Stimulated activated CD8-positive, alpha-beta memory T cell treated with anti-CD3 and anti-CD28 coated beads, Interleukin-12 subunit alpha, Interleukin-12 subunit beta, amount 100 ng/mL, for 24 hours (primary cell): ENCODE results near the gene CEMIP.

Experiments used
- DNase-seq: peaks from one replicate; pipeline ENCODE4 v3.0.0-alpha.2; 2020; ENCODE audit errors: extremely low read depth

CEMIP gene

DNA sequence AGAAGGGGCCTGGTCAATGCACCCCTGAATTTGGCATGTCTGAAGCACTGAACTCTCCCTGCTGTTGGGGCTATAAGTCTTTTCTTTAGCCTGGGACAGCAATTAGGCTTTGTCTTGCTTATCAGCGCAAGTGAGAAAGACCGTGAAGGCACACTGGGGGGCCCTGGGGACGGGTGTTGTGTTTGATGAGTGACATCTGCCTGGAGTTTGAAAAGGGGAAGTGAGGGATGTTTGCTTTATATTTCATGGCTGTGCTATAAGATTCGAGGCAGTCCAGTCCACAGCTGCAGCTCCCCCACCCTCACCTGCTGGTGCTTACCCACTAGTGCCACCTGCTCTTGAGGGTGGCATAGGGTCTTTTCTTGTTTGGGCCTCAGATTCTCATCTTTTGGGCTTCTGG is 44.8 kb downstream of the CEMIP start:
- DNase-seq: no peak

DNA sequence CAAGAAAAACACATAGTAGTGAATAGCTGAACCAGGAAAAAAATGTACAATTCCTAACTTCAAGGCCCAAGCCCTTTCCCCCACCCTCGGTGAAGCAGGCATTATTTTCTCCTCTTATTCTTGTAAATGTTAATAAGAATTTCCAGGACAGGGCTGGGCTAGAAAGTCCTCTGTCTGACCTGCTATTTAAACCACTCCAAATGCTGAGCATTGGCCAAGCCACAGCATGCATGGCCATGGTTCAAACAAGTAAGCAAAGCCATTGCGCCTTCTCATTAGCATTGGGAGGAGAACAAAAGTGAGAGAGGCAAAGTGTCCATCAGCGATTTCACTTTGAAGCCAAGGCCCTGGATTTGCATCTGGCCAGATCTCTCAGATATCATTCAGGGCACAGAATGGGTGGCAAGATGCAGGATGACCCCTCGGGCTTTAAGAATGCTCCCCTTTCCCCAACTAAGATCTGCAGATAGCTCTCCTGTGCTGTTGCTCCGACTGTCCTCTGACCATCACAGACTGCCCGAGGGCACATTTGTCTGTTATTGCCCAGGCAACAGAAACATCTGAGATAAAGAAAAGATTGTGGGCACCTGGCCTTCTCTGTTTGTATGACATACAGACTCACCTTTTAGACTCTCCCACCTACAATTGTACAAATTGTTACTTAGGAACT is 46.3 kb downstream of the CEMIP start:
- DNase-seq: no peak

DNA sequence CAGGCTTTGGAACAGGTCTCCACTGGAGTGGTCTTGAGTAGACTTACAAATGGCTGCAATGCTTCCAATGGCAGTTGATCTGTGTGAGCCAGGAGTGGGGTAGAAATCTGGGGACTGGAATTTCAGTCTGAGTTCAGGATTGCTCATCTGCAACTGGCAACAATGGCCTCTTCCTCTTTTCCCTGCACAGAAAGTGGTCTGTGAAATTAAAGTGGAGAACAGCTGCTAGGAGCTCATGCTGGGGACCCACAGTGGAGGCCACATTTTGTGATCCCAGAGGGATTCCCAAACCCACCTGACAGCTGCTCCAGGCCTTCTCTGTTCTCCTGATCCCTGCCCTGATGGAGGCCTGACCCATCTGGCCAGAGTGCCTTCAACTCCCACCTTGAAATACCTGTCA is 49.6 kb downstream of the CEMIP start:
- no peak for DNase-seq

DNA sequence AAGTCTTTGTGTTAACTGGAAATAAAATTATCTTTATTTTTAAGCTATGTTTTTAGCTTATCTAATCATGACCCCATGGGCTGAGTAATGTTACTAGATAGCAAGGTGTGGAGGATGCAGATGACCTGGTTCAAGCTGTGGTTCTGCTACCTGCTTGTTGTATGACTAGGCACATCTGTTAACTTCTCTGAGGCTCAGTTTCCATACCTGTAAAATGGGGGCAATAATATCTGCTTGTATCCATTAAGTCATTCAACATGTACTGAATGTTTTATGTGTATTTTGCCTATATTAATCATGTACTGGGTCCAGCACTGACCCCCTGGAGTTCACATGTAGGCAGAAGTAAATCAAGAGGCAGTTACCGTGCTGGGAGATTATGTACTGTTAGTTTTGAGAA is 51.5 kb downstream of the CEMIP start:
- DNase-seq: no peak

DNA sequence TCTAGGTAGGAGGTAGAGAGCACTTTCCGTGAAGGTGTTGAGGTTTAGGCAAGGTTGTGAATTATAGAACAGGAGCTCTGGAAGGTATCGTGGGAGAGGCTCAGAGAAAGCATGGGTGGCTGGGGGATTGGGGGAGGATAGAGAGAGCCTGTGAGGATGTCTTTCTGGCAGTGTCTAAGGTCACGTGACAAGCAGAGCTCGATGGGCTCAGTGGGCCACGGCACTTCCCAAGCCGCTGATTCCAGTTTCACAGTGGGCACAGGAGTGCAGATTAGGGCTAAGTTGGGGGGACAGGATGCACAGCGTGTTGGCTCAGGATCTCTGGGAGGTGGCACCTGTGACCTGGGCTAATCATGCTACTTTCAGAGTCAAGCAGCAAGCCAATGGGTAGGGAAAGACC is 52.0 kb downstream of the CEMIP start:
- no peak for DNase-seq

DNA sequence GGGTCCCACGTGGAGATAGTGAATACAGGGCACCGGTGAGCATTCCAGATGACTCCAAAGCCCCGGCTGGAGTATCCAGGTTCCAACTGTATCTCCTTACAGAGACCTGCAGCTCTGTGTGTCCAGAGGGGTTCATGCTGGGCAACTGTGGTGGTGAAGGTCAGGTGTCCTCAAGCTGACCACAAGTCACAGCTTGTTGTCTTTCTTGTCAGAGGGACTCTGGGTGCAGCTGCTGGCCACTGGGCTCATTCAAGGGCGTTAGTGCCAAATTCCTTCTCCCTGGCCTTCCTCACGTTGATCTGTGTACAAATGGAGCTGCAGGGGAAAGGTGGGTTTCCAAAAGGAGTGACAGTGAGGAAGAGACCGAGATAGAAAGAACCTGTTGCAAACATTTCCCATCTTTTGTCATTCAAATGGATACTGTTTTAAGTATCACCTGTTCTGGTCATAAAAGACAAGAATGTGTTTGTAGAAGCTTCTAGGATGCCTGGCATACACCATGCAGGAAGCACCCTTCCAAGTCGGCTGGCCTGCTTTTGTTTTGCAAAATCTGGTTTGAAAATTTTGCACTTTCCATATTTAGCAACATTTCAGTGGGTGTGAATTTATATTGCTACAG is 52.5 kb downstream of the CEMIP start:
- no peak for DNase-seq

DNA sequence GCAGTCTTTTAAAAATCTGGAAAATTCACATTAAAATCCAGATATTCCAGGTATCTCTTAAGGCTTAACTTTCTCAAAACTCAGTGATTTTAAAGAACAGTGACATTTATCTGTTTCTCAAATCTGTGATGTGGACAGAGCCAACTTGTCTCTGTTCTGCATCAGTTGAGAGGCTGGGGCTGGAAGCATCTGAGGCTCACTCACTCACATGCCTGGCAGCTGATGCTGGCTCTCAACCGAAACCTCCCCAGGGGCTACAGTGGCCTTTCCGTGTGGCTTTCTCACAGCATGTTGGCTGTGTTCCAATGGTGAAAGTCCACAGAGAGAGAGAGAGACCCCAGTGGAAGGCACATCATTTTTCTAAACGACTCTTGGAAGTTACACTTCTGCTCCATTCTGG is 53.5 kb downstream of the CEMIP start:
- DNase-seq: no peak

DNA sequence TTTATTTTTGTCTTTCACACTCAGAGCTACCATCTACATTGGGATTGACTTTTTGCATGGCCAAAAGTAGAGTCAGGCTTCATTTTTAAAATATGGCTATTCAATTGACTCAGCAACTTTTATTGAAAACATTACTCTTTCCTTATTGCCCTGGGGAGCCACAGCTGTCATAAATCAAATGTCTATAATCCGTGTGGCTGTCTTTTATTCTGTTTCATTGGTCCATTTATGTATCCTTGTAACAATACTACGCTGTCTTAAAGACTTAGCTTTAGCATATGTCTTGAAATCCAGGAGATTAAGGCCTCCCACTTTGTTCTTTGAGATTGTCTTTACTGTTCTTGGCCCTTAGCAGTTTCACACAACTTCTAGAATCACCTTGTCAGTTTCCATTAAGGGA is 55.2 kb downstream of the CEMIP start:
- no peak for DNase-seq

DNA sequence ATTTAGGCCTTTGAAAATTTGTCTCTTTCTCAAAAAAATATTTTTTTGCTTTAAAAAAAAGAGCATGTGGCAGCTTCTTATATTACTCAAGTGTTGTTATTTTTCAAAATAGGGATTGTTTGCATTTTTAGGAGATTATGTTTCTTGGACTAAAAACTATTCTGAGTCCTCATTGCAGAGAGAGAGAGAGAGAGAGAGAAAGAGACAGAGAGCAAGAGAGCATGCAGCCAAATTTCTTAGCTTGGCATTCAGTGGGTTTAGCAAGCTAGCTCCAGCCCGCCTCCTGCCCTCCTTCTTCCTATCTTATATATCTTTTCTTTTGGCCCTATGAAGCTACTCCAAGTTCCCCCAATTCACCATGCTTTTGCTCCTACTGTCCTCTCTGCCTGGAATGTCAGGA is 55.7 kb downstream of the CEMIP start:
- no peak for DNase-seq

DNA sequence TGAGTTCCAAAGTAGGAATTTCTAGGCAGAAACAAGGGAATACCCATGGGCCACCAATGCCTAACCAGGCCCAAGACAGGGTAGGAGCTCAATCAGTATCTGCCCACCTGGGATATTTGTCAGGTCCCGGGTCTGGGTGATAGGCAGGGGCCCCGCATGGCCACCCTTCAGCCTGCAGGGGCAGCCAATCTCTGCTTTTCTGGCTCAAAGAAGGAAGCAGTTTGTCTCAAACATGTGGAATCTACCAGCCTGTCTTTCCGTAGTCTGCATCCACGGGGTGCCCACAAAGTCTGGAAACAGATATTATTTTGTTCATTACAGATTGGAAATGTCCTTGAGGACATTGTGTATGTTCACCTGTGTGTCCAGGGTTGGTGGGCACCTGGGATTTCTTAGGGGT is 56.2 kb downstream of the CEMIP start:
- DNase-seq: no peak

DNA sequence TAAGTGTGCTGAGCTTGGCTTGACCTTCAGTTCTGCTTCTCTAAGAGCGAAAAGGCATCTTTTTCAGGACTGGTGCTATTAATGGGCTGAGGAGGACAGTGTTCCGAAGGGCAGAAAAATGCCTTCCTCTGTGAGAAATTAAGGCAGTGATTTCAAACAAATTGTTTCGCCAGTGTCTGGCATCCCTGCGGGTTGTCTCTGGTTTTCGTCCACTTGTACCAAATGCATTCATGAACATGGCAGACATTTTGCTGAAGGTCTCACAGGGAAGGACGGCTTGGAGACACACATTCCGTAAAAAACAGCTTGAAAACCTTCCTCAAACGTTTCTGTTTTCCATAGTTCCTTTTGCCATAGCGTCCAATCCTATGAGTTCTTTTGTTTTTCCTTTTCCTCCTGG is 57.1 kb downstream of the CEMIP start:
- no peak for DNase-seq

DNA sequence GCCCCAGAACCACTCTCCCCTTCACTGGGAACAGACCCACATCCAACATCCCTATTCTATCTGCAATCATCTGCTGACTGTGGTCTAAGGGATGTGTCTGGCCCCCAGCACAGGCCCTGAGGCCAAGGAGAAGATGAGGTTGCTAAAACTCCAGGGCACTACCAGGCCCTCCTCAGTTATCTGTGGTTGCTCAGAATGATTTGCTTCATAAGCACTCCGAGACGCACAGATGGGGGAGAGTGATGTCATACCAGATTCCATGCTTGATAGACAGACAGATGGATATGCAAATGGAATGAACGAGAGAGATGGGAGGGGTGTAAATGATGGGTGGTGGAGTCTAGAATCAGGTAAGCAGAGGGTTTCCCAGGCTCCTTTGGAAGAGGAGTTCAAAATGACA is 57.8 kb downstream of the CEMIP start:
- DNase-seq: no peak

DNA sequence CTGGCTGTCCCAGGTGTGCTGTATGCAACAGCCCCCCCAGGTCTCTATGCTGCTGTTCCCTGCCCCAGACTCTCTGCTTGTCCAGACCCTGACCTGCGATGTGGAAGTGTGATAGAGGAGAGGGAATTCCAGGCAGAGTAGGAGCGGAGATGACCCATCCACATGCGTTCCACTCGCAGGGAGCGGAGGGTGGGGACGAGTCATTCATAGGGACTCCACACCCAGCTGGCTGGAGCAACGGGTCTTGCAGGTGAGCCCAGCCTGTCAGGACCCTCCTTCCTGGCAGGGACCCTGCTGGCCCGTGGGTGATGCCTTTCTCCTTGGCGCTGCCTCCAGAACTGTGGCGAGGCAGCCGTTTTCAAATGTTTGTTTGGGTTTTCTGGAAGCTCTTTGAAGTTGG is 58.8 kb downstream of the CEMIP start:
- DNase-seq: no peak

DNA sequence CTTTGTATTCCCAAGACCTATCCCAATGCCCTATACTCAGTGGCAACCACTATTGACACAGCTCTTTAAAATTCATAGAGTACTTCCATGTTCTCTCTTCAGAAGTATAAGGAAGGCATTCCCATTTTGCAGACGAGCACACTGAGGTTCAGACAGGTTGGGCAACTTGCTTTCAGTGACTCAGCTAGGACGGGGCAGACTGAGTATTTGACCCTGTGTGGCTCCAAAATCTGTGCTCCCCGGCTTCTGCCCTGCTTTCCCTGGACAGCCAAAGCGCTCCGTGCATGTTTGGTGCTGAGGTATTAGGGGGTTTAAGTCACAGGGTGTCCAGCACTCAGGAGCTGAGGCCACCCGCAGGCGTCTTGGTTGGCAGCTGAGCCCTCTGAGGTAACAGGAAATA is 59.5 kb downstream of the CEMIP start:
- DNase-seq: no peak

DNA sequence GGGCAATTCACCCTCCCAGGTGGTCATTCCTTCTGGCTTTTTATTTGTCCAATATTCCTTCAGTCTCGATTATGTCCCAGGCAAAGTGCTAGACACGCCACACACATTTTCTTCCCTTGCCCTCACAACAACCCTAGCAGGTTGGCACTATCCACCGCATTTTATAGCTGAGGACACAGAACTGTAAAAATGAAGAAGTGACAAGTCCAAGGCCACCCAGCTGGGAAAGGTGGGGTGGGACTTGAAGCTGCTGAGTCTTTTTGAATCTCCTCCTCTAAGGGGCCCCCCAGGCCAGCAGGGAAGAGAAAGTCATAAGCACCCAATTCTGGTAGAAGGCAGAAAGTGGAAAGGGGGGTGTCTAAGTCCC is 60.6 kb downstream of the CEMIP start:
- no peak for DNase-seq

DNA sequence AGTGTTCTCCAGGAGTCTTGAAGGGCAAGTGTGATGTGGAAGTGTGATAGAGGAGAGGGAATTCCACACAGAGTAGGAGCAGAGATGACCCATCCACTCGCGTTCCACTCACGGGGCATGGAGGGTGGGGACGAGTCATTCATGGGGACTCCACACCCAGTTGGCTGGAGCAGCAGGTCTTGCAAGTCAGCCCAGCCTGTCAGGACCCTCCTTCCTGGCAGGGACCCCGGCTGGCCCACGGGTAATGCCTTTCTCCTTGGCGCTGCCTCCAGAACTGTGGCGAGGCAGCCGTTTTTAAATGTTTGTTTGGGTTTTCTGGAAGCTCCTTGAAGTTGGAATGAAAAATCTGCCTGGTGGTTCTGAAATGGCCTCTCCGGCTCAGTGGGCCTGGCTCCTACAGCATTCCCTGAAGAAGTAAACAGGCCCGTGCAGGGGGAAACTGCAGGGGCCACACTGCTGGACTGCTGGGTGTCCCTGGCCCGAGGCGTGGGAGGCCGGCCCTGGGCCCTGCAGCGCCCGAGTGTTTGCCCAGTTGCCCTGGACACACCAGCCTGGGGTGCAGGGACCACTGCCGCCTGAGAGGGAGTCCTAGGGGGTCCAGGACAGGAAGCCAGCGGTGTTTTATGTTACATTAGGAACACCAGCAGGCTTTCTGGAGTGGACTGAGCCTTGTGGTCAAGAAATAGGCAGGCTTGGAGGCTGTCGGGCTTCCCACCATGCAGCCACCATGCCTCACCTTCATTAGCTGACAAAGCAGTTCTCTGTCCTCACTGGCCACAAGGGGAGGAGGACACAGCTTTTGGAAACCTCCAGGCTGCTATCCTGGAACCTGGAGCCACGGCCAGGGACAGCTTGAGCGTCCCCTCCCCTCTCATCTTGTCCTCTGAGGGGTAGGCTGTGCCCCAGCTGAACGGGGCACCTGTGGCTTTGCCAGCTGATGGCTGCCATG is 61.3 kb downstream of the CEMIP start:
- no peak for DNase-seq

DNA sequence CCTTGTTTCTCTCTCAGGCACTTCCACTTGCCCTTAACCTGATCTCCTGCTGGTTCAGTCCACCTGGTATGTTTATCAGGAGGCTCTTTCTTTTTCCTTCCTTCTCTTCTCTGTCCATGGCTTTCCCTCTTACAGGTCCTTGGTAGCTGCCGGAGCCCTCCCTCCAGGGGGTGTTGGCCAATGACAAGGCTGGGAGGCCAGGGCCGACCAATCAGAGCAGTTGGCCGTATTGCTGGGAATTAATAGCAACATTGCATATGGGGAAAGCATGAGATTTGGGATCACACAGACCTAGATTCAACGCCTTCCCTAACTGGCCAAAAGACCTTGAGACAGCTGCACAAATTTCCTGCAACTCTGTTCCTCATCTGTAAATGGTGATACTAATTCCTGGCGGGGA is 62.4 kb downstream of the CEMIP start:
- no peak for DNase-seq

DNA sequence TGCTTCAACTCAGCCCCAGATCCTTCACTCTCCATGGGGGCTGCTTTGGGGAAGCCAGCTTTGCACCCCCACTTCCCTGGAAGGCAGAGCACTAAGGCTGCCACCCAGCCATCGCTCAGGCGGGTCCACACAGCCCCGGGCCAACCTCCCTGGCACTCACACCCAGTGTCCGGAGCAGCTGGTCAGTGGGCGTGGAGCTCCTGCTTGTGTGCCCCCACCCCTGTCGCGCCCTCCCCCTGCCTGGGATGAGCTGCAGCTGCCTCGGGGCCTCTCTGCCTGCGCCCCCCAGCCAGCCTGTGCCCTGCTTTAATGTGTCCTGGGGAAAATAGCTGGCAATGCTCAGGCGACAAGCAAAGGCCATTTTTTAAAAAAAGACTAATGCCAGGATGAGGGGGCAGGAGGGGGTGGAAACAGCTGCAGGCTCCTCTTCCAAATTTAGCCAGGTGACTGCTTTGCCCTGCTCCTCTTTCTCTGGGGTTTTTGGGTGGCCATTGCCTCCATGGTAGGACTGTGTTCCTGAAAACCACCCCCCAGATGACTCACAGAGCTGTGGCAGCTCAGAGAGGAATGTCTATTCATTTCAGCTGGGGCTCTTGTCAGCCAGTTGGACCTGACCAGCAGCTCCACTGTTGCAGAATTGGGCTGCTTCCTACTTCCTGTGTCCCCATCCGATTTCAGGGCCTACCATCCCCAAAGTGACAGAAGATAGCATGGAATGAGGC is 65.0 kb downstream of the CEMIP start:
- no peak for DNase-seq

DNA sequence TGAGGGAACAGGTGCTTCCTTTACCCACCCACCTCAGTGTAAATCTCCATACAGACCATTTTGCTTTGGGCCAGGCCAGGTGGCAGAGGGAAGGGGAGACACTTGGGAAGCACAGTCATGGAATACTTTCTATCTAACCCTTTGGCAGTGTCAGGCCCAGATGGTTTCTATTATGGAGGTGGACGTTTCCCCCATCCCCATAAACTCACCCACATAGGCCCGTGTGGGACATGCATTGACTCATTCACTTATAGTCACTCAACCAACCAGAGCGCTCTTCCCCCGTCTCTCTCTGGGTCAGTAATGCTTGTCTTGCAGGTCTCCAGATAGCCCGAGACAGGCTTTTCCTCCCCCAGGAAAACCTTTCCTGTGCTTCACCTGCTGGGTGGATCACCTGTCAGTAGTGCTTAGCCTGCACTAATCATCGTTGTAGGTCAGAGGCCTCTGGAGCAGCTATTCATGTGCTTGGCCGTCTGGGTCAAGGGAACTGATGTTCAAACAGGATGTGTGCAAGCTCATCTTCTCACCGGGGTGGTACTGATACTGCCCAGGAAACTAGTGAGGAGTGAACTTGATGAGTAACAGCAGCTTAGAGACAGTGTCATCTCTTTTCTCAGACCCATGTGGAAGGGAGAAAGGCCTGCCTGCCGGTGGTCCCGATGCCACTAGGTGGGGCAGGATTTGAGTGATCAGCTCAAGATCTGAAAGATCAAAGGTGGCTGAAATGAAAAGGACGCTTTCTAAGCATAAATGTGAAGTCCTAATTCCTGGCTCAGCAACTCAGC is 67.1 kb downstream of the CEMIP start:
- DNase-seq: no peak

DNA sequence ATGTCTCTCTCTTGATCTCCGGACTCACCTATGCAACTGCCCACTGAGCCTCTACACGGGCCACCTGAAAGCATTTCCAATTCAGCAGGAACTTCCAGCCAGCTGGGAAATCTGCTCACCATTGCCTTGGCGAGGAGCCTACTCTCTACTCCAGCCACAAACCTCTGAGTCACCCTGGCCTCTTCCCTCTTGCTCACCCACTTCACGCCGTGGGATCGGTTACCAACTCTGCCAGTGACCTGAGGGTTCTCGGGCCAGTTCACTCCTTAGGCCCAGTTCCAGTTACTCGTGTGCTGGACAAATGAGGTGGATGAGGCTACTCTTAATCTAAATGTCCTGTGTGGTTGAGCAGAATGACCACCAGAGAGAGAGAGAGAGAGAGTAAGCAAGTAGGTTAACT is 70.1 kb downstream of the CEMIP start:
- no peak for DNase-seq

DNA sequence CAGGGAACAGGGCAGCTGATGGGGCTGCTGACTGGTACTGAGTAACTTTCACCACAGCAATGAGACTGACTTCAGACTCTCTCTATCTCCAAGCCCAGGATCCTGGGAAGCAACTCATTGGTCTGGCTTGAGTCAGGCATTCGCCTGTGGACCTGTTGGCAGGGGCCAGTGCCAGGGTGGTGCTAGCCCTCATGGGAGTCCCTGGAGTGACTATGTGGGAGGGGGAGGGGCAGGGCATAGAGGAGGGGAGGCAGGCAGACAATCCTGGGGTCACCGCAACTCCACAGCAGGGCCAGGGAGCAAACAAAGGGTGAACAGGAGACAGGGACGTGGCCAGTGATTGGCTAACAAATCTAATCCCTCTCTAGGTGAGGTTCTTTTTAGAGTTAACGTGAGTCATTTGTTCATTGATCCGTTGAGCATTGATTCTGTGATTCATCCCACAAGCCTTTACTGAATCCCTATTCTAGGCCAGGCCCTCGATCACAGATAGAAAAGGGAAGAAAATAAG is 71.8 kb downstream of the CEMIP start:
- no peak for DNase-seq
